HUDEP-2 (cell line): ENCODE results near the gene NFS1.
"Not testable (repeated sequence)": the region's sequence is repeated elsewhere in the genome, so short reads cannot be mapped to it uniquely, and the experiment has no call there.

Source experiments
- DNase-seq, 76 experiments: peaks; one replicate each; lab custom pipeline; 2025; ENCODE audit not compliant: unreplicated experiment in 76 of 76; lab: John Stamatoyannopoulos, UW

The NFS1 gene

GRCh38 chr20:35710039-35710438 lies 10.9 kb upstream of the NFS1 start:
- DNase-seq = no peak

- DNase-seq = no peak
Observed at GRCh38 chr20:35709259-35709658, 10.1 kb upstream of the NFS1 start.

- no peak for DNase-seq
Observed at GRCh38 chr20:35708502-35708901, 9.3 kb upstream of the NFS1 start.

GRCh38 chr20:35706591-35707529 lies 7.7 kb upstream of the NFS1 start:
- not testable (repeated sequence) for DNase-seq

GRCh38 chr20:35705894-35706293 lies 6.7 kb upstream of the NFS1 start:
- DNase-seq = not testable (repeated sequence)

GRCh38 chr20:35704514-35705261 lies 5.5 kb upstream of the NFS1 start:
- DNase-seq = no peak

- no peak for DNase-seq
Observed at GRCh38 chr20:35702824-35703695, 3.9 kb upstream of the NFS1 start.

GRCh38 chr20:35702051-35702823 lies 3.1 kb upstream of the NFS1 start:
- DNase-seq = no peak

- DNase-seq = no peak
Observed at GRCh38 chr20:35700625-35701148, 1.5 kb upstream of the NFS1 start.

- peak in 1 of 76 experiments; percentile 45 for DNase-seq
Observed at GRCh38 chr20:35699957-35700624, 939 bp upstream of the NFS1 start.

GRCh38 chr20:35698298-35699126 lies 640 bp downstream of the NFS1 start:
- peak in 25 of 76 experiments; percentile 2 to 58 (median 22) for DNase-seq

- no peak for DNase-seq
Observed at GRCh38 chr20:35697696-35698297, 1.4 kb downstream of the NFS1 start.

- DNase-seq = no peak
Observed at GRCh38 chr20:35695978-35696377, 3.2 kb downstream of the NFS1 start.

- DNase-seq = no peak
Observed at GRCh38 chr20:35695245-35695749, 3.9 kb downstream of the NFS1 start.

GRCh38 chr20:35690265-35690664 lies 8.9 kb downstream of the NFS1 start:
- DNase-seq = no peak

- DNase-seq = peak in 4 of 76 experiments; percentile 3 to 21 (median 6)
Observed at GRCh38 chr20:35686872-35687271, 12.3 kb downstream of the NFS1 start.

GRCh38 chr20:35685368-35685767 lies 13.8 kb downstream of the NFS1 start:
- not testable (repeated sequence) for DNase-seq

GRCh38 chr20:35681960-35682359 lies 17.2 kb downstream of the NFS1 start:
- no peak for DNase-seq
